ENCODE data around the gene OR11H7.
"Not testable (repeated sequence)": the region's sequence is repeated elsewhere in the genome, so short reads cannot be mapped to it uniquely, and the experiment has no call there.

Gene OR11H7

GRCh38 chr14:20228681-20229080 is at the start of gene OR11H7:
OR11H7 (plus strand) TSS chr14:20228981.
- DNase-seq: no peak

- DNase-seq: no peak
Measured at GRCh38 chr14:20179218-20179617, 49.6 kb upstream of the OR11H7 start.

GRCh38 chr14:20179880-20180279 is 48.9 kb upstream of the OR11H7 start:
- DNase-seq: no peak

DNA sequence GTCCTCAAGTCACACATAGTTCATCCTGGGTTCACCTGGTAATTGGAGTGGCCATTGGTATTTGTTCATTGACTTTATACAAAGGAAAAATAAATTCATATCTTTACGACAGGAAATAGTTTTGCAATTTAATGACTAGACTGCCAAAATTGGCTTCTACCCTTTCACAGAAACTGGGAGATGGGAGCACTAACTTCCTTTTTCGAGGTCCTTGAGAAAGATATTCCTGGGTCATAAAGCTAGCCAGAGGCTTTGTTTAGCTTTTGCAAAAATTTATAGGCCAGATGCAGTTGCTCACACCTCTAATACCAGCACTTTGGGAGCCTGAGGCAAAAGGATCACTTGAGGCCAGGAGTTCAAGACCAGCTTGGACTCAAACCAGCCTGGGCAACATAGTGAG is 48.3 kb upstream of the OR11H7 start:
- DNase-seq: no peak

DNA sequence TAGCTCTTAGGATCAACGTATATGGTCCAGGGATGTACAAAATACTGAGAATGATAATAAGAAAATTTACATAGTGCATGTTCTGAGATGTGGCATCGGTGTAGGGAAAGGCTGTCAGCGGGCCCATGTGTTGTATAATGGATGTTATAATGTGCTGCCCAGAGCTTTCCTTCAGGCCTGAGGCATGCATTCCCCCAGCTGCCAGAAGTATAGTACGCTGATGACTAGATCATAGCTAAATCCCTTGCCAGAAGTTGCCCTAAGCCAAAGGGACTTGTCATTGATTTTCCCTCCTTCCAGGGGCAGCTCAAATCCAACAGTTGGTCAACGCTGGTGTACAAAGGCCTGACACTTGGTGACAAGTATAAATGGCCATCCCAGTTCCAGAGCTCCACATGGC is 44.6 kb upstream of the OR11H7 start:
- no peak for DNase-seq

- DNase-seq: no peak
Measured at GRCh38 chr14:20190596-20190995, 38.2 kb upstream of the OR11H7 start, which contains the start of gene OR11G2. OR11G2 (plus strand) TSS chr14:20190896; CDS start chr14:20197438, 6,542 bp downstream.

DNA sequence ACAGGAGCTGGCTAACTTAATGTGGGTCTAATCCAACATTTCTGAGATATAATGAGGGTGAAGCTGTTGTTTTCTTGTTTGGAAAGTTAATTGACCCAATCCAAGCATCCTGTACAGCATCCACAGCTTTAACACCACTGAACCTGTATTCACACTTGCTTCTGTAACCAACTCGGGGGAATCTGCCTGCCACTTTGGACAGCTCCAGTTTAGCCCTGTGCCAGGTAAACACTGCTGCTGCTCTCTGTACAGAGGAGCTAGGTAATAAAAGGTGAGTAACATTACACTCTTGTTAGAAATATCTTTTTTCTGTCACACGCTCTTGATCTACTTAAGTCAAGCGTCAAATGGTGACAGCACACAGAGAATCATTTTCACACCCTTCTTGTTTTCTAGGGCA is 37.4 kb upstream of the OR11H7 start:
- DNase-seq: no peak

DNA sequence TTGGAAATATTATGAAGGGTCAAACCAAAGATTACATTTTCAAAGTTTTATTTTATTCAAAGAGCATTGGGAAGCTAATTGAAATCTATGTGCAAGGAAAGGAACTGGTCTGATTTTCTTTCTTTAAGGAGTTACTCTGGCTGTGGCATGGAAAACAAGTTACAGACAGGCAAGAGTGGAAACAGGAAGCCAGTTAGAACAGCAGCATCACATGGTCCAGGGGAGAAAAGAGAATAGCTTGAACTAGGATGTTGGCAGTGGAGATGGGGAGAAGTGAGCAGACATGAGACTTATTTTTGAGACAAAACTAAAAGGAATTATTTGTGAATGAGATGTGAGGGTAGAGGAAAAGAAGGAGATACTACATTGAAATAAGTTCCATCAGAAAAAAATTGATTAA is 34.7 kb upstream of the OR11H7 start:
- DNase-seq: no peak

- DNase-seq: not testable (repeated sequence)
Measured at GRCh38 chr14:20195170-20195569, 33.6 kb upstream of the OR11H7 start.

- DNase-seq: no peak
Measured at GRCh38 chr14:20195911-20196310, 32.9 kb upstream of the OR11H7 start.

DNA sequence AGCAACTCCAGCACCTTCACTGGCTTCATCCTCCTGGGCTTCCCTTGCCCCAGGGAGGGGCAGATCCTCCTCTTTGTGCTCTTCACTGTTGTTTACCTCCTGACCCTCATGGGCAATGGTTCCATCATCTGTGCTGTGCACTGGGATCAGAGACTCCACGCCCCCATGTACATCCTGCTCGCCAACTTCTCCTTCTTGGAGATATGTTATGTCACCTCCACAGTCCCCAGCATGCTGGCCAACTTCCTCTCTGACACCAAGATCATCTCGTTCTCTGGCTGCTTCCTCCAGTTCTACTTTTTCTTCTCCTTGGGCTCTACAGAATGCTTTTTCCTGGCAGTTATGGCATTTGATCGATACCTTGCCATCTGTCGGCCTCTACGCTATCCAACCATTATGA is 31.3 kb upstream of the OR11H7 start:
- DNase-seq: no peak

DNA sequence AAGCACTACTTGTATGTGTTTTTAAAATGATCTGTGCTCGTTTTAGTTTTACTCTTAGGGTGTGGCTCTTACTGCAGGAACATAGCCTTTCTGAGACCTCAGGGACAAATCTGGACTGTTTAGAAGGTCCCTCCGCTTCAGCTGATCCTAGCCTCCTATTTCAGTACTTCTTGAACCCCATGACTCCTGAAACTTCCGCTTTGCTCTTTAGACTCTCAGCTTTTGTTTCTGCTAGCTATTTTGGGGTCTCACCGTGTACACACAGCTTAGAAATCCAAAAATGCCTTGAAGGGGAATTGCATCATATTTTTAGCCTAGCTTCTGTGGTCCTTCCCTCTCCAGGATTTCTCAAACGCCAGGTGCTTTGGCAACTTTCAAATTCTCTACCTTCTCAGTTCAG is 29.8 kb upstream of the OR11H7 start:
- no peak for DNase-seq

DNA sequence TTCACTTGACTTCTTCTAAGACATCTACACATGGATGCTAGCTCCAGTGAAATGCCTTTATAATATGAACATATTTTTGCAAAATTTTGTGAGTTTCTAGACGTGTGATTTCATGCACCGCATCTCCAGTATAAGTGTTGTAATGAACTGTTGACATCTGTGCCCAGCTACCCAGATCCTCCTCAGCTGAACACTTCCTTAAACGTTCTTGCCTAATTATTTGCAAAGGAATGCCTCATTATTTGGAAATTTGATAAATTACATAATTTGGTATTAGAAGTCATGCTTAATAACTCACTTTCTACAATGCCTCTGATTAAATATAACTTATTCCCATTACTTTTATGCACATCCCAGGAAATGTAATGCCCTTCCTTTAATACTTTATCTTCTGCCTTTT is 24.1 kb upstream of the OR11H7 start:
- no peak for DNase-seq

GRCh38 chr14:20209595-20209994 is 19.2 kb upstream of the OR11H7 start:
- no peak for DNase-seq

- DNase-seq: not testable (repeated sequence)
Measured at GRCh38 chr14:20212406-20212805, 16.4 kb upstream of the OR11H7 start.

DNA sequence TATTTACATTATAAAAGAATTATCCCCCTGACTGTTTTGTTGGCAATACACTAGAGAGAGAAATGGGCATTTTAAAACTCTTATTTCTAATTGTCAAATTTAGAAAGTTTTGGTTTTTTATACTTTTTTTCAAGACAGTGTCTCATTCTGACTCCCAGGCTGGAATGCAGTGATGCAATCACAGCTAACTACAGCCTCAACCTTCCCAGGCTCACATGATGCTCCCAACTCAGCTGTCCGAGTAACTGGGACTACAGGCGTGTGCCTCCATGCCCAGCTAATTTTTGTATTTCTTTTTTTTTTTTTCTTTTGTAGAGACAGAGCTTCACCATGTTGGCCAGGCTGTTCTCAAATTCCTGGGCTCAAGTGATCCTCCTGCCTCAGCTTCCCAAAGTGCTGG is 13.6 kb upstream of the OR11H7 start:
- DNase-seq: no peak

- no peak for DNase-seq
Measured at GRCh38 chr14:20219033-20219432, 9.7 kb upstream of the OR11H7 start.

DNA sequence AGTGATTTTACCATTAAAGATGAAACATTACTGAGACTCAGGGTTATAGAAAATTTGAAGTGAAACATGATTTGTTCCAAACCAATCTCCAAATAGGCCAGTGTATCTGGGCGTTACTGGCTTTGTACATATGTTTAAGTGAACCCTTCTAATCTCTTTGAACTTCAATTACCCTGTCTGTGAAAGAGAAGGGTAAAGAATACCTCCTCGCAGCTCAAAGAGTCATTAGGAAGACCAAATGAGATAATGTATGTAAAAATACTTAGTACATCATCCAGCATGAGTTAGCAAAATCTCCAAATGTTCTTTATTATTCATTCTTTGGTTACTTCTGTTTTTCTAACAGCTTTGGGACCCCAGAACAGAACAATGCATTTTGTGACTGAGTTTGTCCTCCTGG is 5.4 kb upstream of the OR11H7 start, which contains the start of gene OR11H6:
OR11H6 (plus strand) TSS at position 301 of the 400 bp plus-strand sequence; CDS start at position 301, 0 bp downstream.
- DNase-seq: no peak

- DNase-seq: not testable (repeated sequence)
Measured at GRCh38 chr14:20235415-20235814, 6.6 kb downstream of the OR11H7 start.

- DNase-seq: no peak
Measured at GRCh38 chr14:20247646-20248246, 19.0 kb downstream of the OR11H7 start.

- DNase-seq: no peak
Measured at GRCh38 chr14:20262642-20263128, 33.9 kb downstream of the OR11H7 start.

GRCh38 chr14:20264361-20264760 is 35.6 kb downstream of the OR11H7 start:
- DNase-seq: not testable (repeated sequence)

DNA sequence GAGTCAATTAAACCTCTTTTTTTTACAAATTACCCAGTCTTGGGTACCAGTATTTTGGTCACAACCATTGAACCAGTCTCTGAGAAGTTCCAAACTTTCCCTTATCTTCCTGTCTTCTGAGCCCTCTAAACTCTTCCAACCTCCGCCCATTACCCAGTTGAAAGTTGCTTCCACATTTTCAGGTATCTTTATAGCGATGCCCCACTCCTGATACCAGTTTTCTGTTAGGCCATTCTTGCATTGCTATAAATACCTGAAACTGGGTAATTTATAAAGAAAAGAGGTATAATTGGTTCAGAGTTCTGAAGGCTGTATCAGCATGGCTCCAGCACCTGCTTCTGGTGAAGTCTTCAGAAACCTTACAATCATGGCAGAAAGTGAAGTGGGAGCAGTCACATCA is 45.3 kb downstream of the OR11H7 start:
- DNase-seq: no peak

DNA sequence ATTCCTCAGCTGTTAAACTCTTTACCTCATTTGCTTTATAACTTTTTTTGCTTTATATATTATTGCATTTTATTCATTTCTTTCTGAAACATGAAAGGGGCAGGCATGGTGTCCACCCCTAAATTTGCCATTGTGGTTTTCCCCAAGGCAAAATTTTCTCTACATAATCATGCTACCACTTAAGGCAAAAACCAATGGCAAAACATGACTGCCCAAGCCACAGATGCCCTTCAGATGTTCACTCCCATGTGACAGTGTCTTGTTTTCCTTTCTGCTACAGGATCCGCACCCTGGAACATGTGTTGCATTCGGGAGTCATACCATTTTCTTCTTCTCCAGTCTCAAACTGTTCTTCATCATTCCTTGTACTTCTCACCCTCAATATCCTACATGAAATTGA is 48.6 kb downstream of the OR11H7 start:
- DNase-seq: no peak

- no peak for DNase-seq
Measured at GRCh38 chr14:20278414-20278813, 49.6 kb downstream of the OR11H7 start.
